Measurements from ENCODE around the gene ZNF592.

DNA sequence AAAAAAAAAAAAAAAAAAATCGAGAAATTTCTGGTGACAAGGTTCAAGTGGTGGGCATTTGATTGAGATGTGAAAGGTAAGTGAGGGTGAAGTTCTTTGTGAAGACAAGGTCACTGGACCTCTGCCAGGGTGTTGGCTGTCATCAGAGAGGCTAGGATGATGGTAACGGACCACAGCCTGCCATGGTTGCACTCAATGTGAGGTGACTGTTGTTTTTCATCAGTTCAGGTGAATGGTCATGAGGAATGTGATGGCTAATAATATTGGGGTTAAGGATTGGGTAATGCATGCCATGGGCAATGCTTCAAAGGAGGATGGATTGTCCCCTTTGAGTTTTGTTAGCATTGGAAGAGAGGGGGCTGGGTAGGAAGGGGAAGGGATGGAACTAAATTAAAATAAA lies 64.5 kb downstream of the ZNF592 start:
- TF ChIP-seq, protein P1, sequence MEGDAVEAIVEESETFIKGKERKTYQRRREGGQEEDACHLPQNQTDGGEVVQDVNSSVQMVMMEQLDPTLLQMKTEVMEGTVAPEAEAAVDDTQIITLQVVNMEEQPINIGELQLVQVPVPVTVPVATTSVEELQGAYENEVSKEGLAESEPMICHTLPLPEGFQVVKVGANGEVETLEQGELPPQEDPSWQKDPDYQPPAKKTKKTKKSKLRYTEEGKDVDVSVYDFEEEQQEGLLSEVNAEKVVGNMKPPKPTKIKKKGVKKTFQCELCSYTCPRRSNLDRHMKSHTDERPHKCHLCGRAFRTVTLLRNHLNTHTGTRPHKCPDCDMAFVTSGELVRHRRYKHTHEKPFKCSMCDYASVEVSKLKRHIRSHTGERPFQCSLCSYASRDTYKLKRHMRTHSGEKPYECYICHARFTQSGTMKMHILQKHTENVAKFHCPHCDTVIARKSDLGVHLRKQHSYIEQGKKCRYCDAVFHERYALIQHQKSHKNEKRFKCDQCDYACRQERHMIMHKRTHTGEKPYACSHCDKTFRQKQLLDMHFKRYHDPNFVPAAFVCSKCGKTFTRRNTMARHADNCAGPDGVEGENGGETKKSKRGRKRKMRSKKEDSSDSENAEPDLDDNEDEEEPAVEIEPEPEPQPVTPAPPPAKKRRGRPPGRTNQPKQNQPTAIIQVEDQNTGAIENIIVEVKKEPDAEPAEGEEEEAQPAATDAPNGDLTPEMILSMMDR (IDR thresholded peaks at IDR 0.05) = no peak
- TF ChIP-seq POLR2A (IDR thresholded peaks at IDR 0.05) (no peak), EP300 (IDR thresholded peaks at IDR 0.05) (no peak)

Measured in tibial nerve (tissue), 4 donors.